ENCODE data around the gene TUBB4B.
A peak's percentile ranks its signal among the peaks of the same experiment; 100 is the strongest.

TUBB4B gene

DNA sequence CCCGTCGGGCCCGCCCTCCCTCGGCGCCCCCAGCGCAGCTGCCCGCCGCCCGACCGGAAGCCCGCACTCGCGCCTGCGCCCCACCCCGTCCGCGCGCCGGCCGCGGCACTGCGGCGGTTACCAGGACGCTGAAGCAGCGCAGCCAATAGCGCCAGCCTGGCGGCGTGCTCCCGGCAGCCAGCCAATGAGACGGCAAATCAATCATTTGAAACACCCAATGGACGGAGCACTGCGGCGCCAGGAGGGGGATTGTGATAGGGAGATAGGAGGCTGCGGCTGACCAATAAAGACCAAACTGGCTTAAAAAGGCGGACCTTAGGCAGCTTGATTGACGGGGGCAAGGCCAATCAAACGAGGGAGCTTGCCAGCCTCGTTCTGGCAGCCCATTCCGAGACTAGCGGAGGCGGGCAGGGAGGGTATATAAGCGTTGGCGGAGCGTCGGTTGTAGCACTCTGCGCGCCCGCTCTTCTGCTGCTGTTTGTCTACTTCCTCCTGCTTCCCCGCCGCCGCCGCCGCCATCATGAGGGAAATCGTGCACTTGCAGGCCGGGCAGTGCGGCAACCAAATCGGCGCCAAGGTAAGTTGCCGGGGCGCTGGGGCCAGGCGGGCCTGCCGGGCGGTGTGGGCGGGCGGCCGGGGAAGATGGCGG, at the start of gene TUBB4B:
TSS of gene TUBB4B (plus strand) at position 447 of the 649 bp plus-strand sequence. CDS start at position 521, 74 bp downstream.
- peak; percentile 100 for DNase-seq (ENCODE audit: low spot score)

GRCh38 chr9:137191691-137192447, 49.2 kb upstream of the TUBB4B start:
- DNase-seq (ENCODE audit: low spot score), result no peak

DNA sequence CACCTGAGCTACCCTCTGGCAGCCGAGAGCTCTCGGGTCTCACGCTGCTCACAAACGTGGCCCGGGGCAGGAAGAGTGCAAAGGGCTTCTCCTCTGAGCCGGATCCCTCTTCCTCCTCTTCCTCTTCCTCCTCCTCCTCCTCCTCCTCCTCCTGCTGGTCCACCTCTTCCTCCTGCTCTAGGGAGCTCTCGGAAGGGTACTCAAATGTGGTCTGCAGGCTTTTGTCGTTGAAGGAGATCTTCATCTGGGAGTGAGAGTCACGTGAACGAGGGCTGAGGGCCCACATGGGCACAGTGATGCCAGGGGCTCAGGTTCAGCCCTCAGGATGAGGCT, 48.7 kb upstream of the TUBB4B start:
- no peak for DNase-seq (ENCODE audit: low spot score)

DNA sequence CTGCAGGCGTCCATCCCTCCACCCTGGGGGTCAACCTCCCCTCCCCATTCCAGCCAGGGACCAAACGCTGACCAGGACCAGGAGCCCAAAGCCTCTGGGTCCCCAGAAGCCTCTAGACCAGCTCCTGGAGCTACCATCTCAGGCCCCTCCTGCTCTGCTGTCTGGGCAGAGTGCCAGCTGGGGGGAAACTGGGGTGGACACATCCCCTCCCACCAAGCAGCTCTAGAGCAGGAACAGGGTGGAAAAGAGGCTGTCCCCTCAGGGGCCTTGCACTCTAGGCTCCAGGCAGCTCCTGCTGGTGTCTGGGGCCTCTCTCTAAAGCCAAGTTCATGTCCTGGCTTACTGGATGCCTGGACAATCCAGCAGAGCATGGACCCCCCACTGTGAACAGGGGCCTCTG, 48.2 kb upstream of the TUBB4B start:
- no peak for DNase-seq (ENCODE audit: low spot score)

- DNase-seq (ENCODE audit: low spot score), result no peak
Observed at GRCh38 chr9:137193771-137194170, 47.3 kb upstream of the TUBB4B start.

DNA sequence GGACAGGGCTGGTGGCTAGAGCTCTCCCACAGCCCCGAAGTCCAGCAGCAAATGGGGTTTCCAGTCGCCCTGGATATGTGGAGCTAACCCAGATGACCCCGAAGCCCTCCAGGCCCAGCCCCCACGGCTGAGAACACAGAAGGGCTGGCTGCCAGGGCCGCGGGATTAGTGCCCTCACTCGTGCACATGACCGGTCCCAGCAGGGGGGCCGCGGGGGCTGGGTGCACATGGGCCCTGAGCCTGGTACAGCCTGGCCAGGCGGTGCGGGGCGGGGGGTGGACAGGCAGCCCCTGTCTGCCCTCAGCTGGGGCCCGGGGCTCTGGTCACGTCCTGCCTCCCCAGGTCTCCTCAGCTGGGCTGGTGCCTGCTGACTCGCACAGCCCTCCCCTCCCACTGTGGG, 46.7 kb upstream of the TUBB4B start:
- no peak for DNase-seq (ENCODE audit: low spot score)

- no peak for DNase-seq (ENCODE audit: low spot score)
Observed at GRCh38 chr9:137194909-137195308, 46.2 kb upstream of the TUBB4B start.

DNA sequence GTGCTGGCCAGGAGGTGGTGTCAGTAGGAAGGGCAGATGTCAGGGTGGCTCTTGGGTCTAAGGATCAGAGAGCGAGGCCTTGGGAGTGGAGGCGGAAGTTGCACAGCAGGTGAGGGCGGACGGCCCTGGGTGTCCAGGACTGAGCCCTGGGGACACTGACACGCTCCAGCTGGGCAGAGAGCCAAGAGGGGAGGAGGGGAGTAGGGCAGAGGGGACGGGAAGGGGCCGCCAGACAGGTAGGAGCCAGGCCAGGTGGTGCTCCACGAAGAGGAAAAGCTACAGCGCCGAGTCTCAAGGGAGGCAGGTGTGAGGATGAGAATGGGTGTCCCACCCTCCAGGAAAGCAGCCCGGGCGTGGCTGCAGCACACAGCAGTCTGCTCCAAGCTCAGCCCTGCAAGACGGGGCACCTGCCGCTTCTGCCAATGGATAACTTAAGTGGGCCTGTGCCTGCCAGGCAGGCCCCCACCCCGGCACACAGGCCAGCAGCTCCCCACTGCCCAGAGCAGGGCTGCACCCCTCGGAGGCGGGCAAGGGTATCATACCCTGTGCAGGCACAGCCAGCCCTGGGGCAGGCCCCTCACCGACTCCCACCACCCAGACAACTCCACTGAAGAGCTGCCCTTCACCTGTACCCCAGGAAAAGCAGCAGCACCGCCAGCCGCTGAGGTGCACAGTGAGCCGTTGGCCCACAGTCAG, 45.4 kb upstream of the TUBB4B start:
- DNase-seq (ENCODE audit: low spot score), result no peak

DNA sequence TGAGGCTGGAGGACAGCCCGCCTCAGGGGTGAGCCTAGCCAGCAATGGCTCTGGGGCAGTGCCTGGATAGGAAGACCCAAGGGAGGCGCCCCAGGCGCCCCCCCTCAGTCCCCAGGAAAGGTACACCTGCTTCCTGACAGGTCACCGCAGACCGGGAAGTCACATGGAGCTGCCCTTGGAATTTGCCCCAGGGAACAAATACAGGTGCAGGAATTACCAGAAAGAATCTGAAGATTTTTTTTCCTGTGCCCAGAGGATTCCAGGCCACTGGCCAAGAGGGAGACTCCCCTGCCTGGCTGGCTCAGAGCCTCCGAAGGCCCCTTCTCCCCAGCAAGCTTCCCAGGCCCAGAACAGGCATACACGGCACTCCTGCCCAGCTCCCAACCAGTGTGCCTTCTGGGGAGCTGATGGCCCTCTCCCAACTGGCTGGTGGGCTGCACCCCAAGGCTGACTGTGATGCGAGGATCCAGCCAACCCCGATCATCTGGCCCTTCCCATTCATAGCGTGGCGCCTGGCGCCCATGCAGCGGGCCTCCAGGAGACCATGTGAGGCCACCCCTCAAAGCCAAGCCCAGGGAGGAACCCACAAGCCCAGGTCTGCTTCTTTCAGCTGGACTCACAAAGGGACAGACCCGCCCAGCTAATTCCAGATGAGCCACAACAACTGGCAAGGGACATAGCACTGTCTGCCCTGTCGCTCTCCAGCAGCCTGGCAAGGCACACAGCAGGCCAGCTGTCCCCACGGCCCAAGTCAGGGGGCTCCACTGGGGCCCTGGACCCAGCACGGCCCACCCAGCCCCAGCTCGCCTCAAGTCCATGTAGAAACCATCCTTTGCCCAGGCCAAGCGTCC, 42.8 kb upstream of the TUBB4B start:
- DNase-seq (ENCODE audit: low spot score), result no peak

- DNase-seq (ENCODE audit: low spot score), result no peak
Observed at GRCh38 chr9:137198902-137199283, 42.2 kb upstream of the TUBB4B start.

GRCh38 chr9:137199411-137200121, 41.5 kb upstream of the TUBB4B start:
- DNase-seq (ENCODE audit: low spot score), result no peak

DNA sequence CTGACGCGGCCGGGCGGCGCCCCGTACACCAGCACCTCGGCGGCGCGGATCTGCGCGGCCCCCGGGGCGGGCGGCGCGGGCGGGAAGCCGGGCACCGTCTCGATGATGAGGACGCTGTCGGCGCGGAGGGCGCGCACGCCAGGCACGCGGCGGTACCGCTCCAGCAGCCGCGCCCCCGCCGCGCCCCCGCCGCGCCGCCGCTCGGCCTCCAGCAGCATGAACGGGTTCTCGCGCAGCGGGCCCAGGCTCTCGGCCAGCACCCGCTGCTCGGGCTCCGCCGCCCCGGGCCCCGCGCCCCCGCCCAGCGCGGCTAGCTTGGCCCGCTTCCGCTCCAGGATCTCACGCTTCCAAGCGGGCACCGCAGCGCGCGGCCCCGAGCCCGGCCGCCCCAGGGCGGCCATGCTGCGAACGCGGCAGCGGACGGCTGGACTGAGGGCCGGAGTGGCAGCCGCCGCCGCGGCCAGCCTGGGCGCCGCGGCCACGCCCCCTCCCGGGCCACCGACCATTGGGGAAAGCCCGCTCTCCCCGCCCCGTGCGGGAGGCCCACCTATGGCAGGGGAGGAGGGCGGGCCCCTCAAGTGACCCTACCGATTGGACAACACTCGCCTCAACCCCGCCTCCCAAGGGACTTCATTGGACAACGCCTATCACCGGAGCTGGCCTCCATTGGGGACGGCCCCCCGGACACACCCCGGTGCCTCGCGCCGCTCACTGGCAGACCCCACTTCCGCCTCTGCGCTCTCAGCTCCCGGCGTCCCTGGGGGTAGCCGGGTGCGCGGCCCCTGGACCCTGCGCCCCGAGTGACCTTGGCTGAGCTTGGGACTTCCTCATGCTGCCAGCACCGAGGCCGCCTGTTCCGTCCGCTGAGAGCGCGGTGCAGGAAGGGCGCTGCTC, 40.5 kb upstream of the TUBB4B start, which contains the start of gene TPRN:
TSS of gene TPRN (minus strand) at position 431 of the 894 bp plus-strand sequence. CDS start at position 401, 30 bp downstream.
- peak; percentile 100 for DNase-seq (ENCODE audit: low spot score)

GRCh38 chr9:137201205-137201868, 39.8 kb upstream of the TUBB4B start:
- no peak for DNase-seq (ENCODE audit: low spot score)

- DNase-seq (ENCODE audit: low spot score), result no peak
Observed at GRCh38 chr9:137202966-137203365, 38.1 kb upstream of the TUBB4B start.

GRCh38 chr9:137204731-137205125, 36.4 kb upstream of the TUBB4B start:
- DNase-seq (ENCODE audit: low spot score), result no peak

DNA sequence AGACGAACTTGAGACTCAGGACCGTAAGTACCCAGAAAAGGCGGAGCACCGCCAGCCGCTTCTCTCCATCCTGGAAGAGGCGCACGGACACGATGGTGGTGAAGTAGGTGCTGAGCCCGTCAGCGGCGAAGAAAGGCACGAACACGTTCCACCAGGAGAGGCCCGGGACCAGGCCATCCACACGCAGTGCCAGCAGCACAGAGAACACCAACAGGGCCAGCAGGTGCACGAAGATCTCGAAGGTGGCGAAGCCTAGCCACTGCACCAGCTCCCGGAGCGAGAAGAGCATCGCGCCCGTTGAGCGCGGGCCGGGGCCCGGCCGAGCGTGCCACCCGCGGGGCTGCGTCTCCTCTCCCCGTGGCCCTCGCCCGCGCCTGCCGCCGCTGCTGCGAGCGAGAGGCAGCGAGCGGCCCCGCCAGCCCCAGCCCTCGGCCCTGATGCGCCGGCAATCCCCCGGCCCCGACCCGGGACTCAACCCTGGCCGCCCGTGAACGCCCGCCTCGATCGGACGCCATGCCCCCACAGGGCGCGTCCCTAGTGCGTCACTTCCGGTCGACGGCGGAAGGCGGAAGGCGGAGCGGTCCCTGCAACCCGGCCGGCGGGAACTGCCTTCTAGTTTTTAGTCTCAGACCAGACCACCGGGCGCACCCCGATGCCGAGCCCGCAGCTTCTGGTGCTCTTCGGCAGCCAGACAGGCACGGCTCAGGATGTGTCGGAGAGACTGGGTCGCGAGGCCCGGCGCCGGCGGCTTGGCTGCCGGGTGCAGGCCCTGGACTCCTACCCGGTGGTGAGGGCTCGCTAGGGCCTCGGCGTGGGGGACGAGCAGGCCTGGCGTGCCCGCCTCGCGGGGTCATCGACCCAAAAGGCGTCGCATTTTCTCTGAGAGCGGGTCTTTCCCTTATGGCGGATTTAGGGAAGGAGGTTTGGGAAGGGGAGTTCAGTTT, 35.7 kb upstream of the TUBB4B start, which contains the start of the genes NDOR1 and TMEM203:
TSS of gene NDOR1 (plus strand) at position 575 of the 944 bp plus-strand sequence. CDS start at position 653, 78 bp downstream.
TSS of gene TMEM203 (minus strand) at position 523 of the 944 bp plus-strand sequence. CDS start at position 289, 234 bp downstream.
- peak; percentile 96 for DNase-seq (ENCODE audit: low spot score)

- DNase-seq (ENCODE audit: low spot score), result no peak
Observed at GRCh38 chr9:137206602-137207001, 34.5 kb upstream of the TUBB4B start.

DNA sequence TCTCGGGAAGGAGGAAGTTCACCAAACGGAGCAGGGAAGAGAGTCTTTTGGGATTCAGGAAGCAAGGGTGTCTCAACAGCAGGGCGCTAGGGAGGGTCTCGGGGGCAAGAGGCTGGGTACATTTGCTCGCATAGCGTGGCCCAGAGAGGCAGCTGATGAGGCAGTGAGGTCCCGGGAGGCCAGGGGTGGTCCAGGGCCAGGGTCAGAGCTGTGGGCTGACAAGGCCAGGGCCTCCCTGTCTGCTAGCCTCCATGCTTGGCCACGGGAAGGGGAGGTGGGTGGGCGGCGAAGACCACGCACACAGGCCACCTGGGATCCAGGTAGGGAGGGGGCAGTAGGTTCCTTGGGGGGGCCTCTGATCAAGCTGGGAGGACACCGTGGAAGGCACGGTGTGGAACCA, 29.6 kb upstream of the TUBB4B start:
- no peak for DNase-seq (ENCODE audit: low spot score)

All from HuH-7.5 (cell line).